Tibial nerve (tissue), 4 donors: ENCODE data around the gene ERLIN1. TPM values are rescaled to one million over a fixed set of nuclear protein-coding genes. Genes with fewer than 3 reads are reported as not detected.

Source experiments
- DNase-seq, 2 donors: peaks; one replicate each; pipeline ENCODE4 v3.0.0-alpha.2; 2019; ENCODE audit warnings: low spot score in 2 of 2
- H3K27ac ChIP-seq, 4 donors: fragments of 200-600 bp; sonication (generic) in 3 of 4; one replicate each; pipeline ENCODE4 v1.5.1; 2017 to 2019; ENCODE audit warnings: mild to moderate bottlenecking in 1 of 4
- H3K27me3 ChIP-seq, 2 donors: fragments of 200-600 bp; sonication (generic) in 1 of 2; one replicate each; pipeline versions ENCODE4 v1.5.1 to v1.6.0; 2017 to 2019
- H3K36me3 ChIP-seq, 3 donors: fragments of 200-600 bp; sonication (generic); one replicate each; pipeline ENCODE4 v1.5.1; 2018 to 2019
- H3K4me1 ChIP-seq, 4 donors: fragments of 200-600 bp; sonication (generic) in 3 of 4; one replicate each; pipeline ENCODE4 v1.5.1; 2017 to 2019
- H3K4me3 ChIP-seq, 4 donors: fragments of 200-600 bp; sonication (generic) in 3 of 4; one replicate each; pipeline ENCODE4 v1.5.1; 2017 to 2019; ENCODE audit warnings: mild to moderate bottlenecking in 1 of 4, moderate library complexity in 1 of 4
- H3K9me3 ChIP-seq, 4 donors: fragments of 200-600 bp; sonication (generic) in 3 of 4; one replicate each; pipeline ENCODE4 v1.5.1; 2017 to 2019
- EP300 ChIP-seq, 2 donors: sonication (generic); formaldehyde crosslinking; IDR thresholded peaks; one replicate each; pipeline ENCODE4 v1.6.1; 2017; ENCODE audit warnings: antibody characterized with exemption in 2 of 2, mild to moderate bottlenecking in 1 of 2
- POLR2A ChIP-seq, 2 donors: fragments of 450-650 bp; IDR thresholded peaks; one replicate each; pipeline ENCODE4 v1.6.1; 2017; ENCODE audit warnings: antibody characterized with exemption in 2 of 2, mild to moderate bottlenecking in 2 of 2, moderate library complexity in 2 of 2
- WGBS, 2 donors: methylation state at CpG; one replicate each; pipeline ENCODE4 v1.1.5; 2018; 5-methylcytosine and 5-hydroxymethylcytosine counted together
- total RNA-seq, 4 donors: library from RNA; depleted of rRNA; stranded (reverse); fragments of >200 nt; gene quantifications; one replicate each; pipeline ENCODE4 v1.1.0, GENCODE V29; 2016
- TF ChIP-seq, protein P1 (sequence below), 5 experiments: fragments of 200-600 bp in 3 of 5; fragments of 450-650 bp in 2 of 5; sonication (generic) in 3 of 5; IDR thresholded peaks; one replicate each; pipeline ENCODE4 v1.5.1; 2016 to 2019; ENCODE audit warnings: antibody characterized with exemption in 5 of 5, mild to moderate bottlenecking in 3 of 5, moderate library complexity in 2 of 5

Gene ERLIN1
- total RNA-seq, 4 donors from 2014 or later: 15.5 to 27.9 (median 25.0) TPM

DNA sequence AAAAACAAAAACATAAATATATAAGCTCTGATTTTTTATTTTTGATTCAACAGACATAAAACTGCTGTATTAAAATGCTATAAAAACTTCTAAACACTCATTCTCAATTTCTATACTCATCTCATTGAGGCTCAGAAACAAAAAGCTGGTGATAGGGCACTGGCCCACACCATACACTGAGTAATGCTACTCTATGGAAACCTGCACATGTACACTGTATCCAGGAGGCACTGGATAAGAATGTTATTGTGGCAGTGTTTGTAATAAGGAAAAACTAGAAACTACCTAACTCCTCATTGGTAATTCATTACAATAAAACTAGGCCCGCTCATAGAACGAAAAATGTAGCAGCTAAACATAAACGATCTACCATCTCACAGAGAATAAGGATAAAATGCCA lies 23.1 kb downstream of the ERLIN1 start:
- whole genome bisulfite sequencing, 2 donors: 90 to 94% methylated on average over 3 of the region's 3 CpGs
- no peaks in the 10 kb centered on the region for H3K9me3 ChIP-seq
- no peak overlapping the region for H3K27ac ChIP-seq
- TF ChIP-seq, protein P1, sequence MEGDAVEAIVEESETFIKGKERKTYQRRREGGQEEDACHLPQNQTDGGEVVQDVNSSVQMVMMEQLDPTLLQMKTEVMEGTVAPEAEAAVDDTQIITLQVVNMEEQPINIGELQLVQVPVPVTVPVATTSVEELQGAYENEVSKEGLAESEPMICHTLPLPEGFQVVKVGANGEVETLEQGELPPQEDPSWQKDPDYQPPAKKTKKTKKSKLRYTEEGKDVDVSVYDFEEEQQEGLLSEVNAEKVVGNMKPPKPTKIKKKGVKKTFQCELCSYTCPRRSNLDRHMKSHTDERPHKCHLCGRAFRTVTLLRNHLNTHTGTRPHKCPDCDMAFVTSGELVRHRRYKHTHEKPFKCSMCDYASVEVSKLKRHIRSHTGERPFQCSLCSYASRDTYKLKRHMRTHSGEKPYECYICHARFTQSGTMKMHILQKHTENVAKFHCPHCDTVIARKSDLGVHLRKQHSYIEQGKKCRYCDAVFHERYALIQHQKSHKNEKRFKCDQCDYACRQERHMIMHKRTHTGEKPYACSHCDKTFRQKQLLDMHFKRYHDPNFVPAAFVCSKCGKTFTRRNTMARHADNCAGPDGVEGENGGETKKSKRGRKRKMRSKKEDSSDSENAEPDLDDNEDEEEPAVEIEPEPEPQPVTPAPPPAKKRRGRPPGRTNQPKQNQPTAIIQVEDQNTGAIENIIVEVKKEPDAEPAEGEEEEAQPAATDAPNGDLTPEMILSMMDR (IDR thresholded peaks at IDR 0.05): no peak
- TF ChIP-seq EP300 (IDR thresholded peaks at IDR 0.05) (no peak), POLR2A (IDR thresholded peaks at IDR 0.05) (no peak)
- H3K27me3 ChIP-seq: no peaks in the 10 kb centered on the region
- no peaks in the 10 kb centered on the region for H3K4me1 ChIP-seq
- no peak for DNase-seq
- H3K36me3 ChIP-seq: peaks cover 0 to 40% (median 0%) of the 10 kb centered on the region in 3 donors
- H3K4me3 ChIP-seq: no peak overlapping the region

DNA sequence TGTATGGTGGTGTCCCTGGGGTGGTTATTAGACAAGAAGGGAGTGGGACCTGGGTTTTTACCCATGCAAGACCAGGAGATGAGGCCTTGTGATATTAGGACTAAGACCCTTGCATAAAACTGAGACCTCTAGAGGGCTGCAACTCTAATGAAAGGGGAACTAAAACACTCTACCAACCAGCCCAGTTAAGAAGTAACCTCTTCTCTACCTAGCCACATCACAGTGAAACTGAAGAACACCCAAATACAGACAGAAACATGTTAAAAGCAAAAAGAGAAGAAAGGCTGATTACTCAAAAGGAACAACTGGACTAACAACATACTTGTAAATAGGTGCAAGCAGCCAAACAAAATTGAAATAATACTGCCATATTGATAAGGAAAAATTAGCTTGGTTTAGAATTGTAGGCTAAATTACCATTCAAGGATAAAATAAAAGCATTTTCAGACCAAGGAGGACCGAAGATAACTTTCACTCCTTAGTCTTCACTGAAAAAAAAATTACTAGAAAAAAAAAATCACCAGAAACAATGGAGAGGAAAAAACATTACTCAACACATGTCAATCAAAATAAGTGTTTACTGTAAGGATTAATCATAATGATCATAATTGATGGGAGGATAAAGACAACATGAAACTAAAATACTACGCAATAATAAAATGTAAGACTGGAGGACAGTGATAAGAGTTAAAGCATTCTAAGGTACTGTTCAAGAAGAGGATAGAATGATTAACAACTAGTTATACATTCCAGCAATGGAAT lies 27.6 kb downstream of the ERLIN1 start:
- Histone ChIP-seq H3K4me3 (no peak overlapping the region), H3K27ac (no peak overlapping the region), H3K27me3 (no peaks in the 10 kb centered on the region), H3K9me3 (no peaks in the 10 kb centered on the region), H3K4me1 (no peaks in the 10 kb centered on the region), H3K36me3 (peaks cover 0 to 58% (median 8%) of the 10 kb centered on the region in 3 donors)
- no peak for DNase-seq
- WGBS, 2 donors: 73 to 97% methylated on average over 2 of the region's 2 CpGs
- TF ChIP-seq POLR2A (IDR thresholded peaks at IDR 0.05) (no peak), EP300 (IDR thresholded peaks at IDR 0.05) (no peak)
- TF ChIP-seq, protein P1 (IDR thresholded peaks at IDR 0.05): no peak

DNA sequence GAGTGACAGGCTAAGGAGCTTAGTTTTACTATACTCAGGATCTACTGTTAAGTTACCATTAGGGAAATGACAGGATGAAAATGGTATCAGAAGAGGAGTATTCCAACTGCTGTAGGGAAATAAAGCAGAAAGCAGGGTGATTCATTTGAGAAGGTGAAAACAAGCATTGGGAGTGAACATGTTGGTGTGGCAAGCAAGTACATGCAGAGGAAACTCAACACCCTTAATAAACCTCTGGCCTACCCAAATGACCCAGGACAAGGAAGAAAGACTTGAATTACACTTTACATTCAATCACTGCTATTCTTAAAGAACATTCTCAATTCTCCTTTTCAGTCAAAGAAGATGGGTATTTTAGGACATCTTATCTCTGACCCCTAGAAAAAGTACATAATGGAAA lies 28.7 kb downstream of the ERLIN1 start:
- Histone ChIP-seq H3K27ac (no peak overlapping the region), H3K27me3 (no peaks in the 10 kb centered on the region), H3K9me3 (no peaks in the 10 kb centered on the region), H3K4me1 (no peaks in the 10 kb centered on the region), H3K36me3 (peaks cover 0 to 62% (median 8%) of the 10 kb centered on the region in 3 donors), H3K4me3 (no peak overlapping the region)
- no peak for DNase-seq
- TF ChIP-seq POLR2A (IDR thresholded peaks at IDR 0.05) (no peak), EP300 (IDR thresholded peaks at IDR 0.05) (no peak)
- TF ChIP-seq, protein P1 (IDR thresholded peaks at IDR 0.05): no peak

DNA sequence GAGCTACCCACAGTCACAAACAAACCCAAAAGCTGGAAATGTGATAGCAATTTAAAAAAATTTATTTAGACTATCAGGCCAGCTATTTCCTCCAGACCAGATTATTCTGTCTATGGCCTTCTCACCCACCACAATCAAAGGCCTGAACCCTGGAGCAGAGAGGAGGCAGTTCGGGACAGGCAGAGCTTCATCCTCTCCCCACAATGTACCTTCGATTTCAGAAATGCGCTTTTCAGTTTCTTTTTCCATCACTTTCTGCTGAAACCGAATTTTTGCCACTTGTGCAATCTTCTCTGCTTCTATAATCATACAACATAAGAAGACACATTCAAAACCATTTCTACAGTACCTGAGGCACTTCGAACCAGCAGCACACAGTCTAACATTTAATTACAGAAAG lies 29.9 kb downstream of the ERLIN1 start:
- Histone ChIP-seq H3K4me3 (no peak overlapping the region), H3K9me3 (no peaks in the 10 kb centered on the region), H3K27ac (no peak overlapping the region), H3K27me3 (no peaks in the 10 kb centered on the region), H3K36me3 (peaks cover 0 to 74% (median 12%) of the 10 kb centered on the region in 3 donors), H3K4me1 (no peaks in the 10 kb centered on the region)
- whole genome bisulfite sequencing, 2 donors: 94 to 98% methylated on average over 5 of the region's 5 CpGs
- TF ChIP-seq POLR2A (IDR thresholded peaks at IDR 0.05) (no peak), EP300 (IDR thresholded peaks at IDR 0.05) (no peak)
- TF ChIP-seq, protein P1 (IDR thresholded peaks at IDR 0.05): no peak
- DNase-seq: no peak

DNA sequence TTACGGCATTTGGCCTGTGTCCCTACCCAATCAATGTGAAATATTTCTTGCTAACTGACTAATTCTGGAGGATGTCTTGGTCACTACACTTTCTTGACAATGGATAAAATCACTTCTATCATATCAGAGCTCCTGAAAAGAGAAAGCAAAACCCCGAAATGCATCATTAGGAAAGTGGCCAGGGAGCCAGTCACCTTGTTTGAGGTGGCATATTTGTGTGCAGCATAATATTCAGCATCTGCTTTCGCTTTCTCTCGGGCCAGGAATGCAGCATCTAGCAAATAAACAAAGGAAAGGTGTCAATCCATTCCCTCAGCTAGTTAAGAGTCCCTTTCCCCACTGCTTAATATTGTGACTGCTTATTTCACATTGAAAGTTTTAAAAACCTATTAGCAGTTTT lies 31.2 kb downstream of the ERLIN1 start:
- no peaks in the 10 kb centered on the region for H3K9me3 ChIP-seq
- WGBS, 2 donors: 96 to 97% methylated on average over 4 of the region's 4 CpGs
- DNase-seq: no peak
- H3K27ac ChIP-seq: no peak overlapping the region
- H3K4me3 ChIP-seq: no peak overlapping the region
- H3K4me1 ChIP-seq: no peaks in the 10 kb centered on the region
- H3K36me3 ChIP-seq: peaks cover 0 to 86% (median 15%) of the 10 kb centered on the region in 3 donors
- TF ChIP-seq, protein P1 (IDR thresholded peaks at IDR 0.05): no peak
- TF ChIP-seq POLR2A (IDR thresholded peaks at IDR 0.05) (no peak), EP300 (IDR thresholded peaks at IDR 0.05) (no peak)
- no peaks in the 10 kb centered on the region for H3K27me3 ChIP-seq
